Cardiac fibroblast (primary cell): ENCODE results near the gene TBL1XR1.
"Not testable (repeated sequence)": the region's sequence is repeated elsewhere in the genome, so short reads cannot be mapped to it uniquely, and the experiment has no call there.

Experiments
- DNase-seq, 2 donors: peaks; one replicate each; pipeline versions ENCODE4 v3.0.0 to v3.0.0-alpha.2; 2010; ENCODE audit warnings: low read depth in 2 of 2
- H3K4me3 ChIP-seq, 2 donors: replicated peaks in 1 of 2; 1 replicate in 1 of 2; 2 replicates in 1 of 2; pipeline ENCODE4 v1.5.1; 2011; ENCODE audit warnings: low read depth in 2 of 2, low read length in 2 of 2, mild to moderate bottlenecking in 2 of 2, moderate library complexity in 1 of 2
- CTCF ChIP-seq: IDR thresholded peaks from one replicate; pipeline ENCODE4 v1.5.1; 2011; ENCODE audit warnings: low read depth, mild to moderate bottlenecking, low read length, inconsistent platforms

Gene TBL1XR1

GRCh38 chr3:177145381-177145780 lies 51.9 kb downstream of the TBL1XR1 start:
- no peak for TF ChIP-seq CTCF
- DNase-seq = no peak
- no peak overlapping the region for H3K4me3 ChIP-seq

GRCh38 chr3:177144922-177145321 lies 52.4 kb downstream of the TBL1XR1 start:
- TF ChIP-seq CTCF = no peak
- H3K4me3 ChIP-seq = no peak overlapping the region
- DNase-seq = no peak

GRCh38 chr3:177141899-177142646 lies 55.2 kb downstream of the TBL1XR1 start:
- DNase-seq = no peak
- no peak overlapping the region for H3K4me3 ChIP-seq
- TF ChIP-seq CTCF = no peak

GRCh38 chr3:177141471-177141870 lies 55.8 kb downstream of the TBL1XR1 start:
- no peak for TF ChIP-seq CTCF
- H3K4me3 ChIP-seq = no peak overlapping the region
- DNase-seq = no peak

- H3K4me3 ChIP-seq, DNase-seq: not testable (repeated sequence)
Measured at GRCh38 chr3:177139220-177139619, 58.1 kb downstream of the TBL1XR1 start.

- no peak overlapping the region for H3K4me3 ChIP-seq
- no peak for DNase-seq
- TF ChIP-seq CTCF = no peak
Measured at GRCh38 chr3:177137774-177138705, 59.2 kb downstream of the TBL1XR1 start.

- H3K4me3 ChIP-seq = no peak overlapping the region
- DNase-seq = no peak
- TF ChIP-seq CTCF = no peak
Measured at GRCh38 chr3:177136741-177137140, 60.5 kb downstream of the TBL1XR1 start.
